GM12878 (cell line): ENCODE data around the gene CSNK2A1. TPM values are rescaled to one million over a fixed set of nuclear protein-coding genes. Genes with fewer than 3 reads are reported as not detected.

Source experiments
- ATAC-seq: fragments of 200-7000 bp; cut with Tn5 transposase; 3 replicates; pipeline ENCODE4 v1.9.1; 2020; ENCODE audit warnings: mild to moderate bottlenecking, moderate library complexity
- BruUV-seq: library from RNA; stranded (reverse); fragments of 400-500 nt; replicated peaks from 2 replicates; lab custom pipeline; 2021; lab: Mats Ljungman, UMichigan
- CTCF ChIA-PET: fragments of 300-600 bp; sonication (Branson Sonifier 250); formaldehyde crosslinking; extraction: SDS; loops from one replicate; lab custom pipeline; 2021; ENCODE audit warnings: inconsistent platforms; lab: Yijun Ruan, JAX
- POLR2A ChIA-PET: fragments of 350-600 bp; formaldehyde crosslinking; extraction: SDS; loops from one replicate; lab custom pipeline; 2021; ENCODE audit warnings: inconsistent platforms; lab: Charles Lee
- RAD21 ChIA-PET: fragments of 300-600 bp; sonication (Branson Sonifier 250); formaldehyde crosslinking; loops from one replicate; lab custom pipeline; 2023; ENCODE audit warnings: antibody characterized with exemption; ENCODE audit not compliant: unreplicated experiment; lab: Charles Lee
- SMC1A ChIA-PET: fragments of 300-600 bp; sonication (Branson Sonifier 250); formaldehyde crosslinking; loops from one replicate; lab custom pipeline; 2023; ENCODE audit not compliant: unreplicated experiment, uncharacterized antibody; lab: Charles Lee
- DNase-seq: peaks from one replicate; pipeline ENCODE4 v3.0.0-alpha.2; 2011; ENCODE audit warnings: low read depth, low spot score
- FAIRE-seq: peaks from 3 replicates; lab custom pipeline; 2011; peaks lifted over from hg19 to GRCh38; lab: Jason Lieb, UNC
- H2AFZ ChIP-seq: 2 replicates; pipeline ENCODE4 v1.6.0; 2011; ENCODE audit warnings: low read depth, low read length, control low read depth; ENCODE audit not compliant: control insufficient read depth
- H3K27ac ChIP-seq: 2 replicates; pipeline ENCODE4 v1.5.1; 2011; ENCODE audit warnings: control low read depth; ENCODE audit not compliant: control insufficient read depth, insufficient read depth
- H3K27me3 ChIP-seq, 2 experiments: replicated peaks in 1 of 2; 2 replicates each; pipeline versions ENCODE4 v1.6.0 to v1.6.1; 2011; ENCODE audit warnings: low read length in 1 of 2; ENCODE audit not compliant: control insufficient read depth in 2 of 2, insufficient read depth in 2 of 2
- H3K36me3 ChIP-seq, 2 experiments: 2 replicates each; pipeline ENCODE4 v1.5.1; 2011; ENCODE audit warnings: low read length in 1 of 2; ENCODE audit not compliant: control insufficient read depth in 2 of 2, insufficient read depth in 2 of 2
- H3K4me1 ChIP-seq: 2 replicates; pipeline ENCODE4 v1.6.1; 2011; ENCODE audit warnings: mild to moderate bottlenecking, low read length, moderate library complexity, mixed read lengths; ENCODE audit not compliant: control insufficient read depth, insufficient read depth
- H3K4me2 ChIP-seq: 2 replicates; pipeline ENCODE4 v1.6.0; 2011; ENCODE audit warnings: control low read depth; ENCODE audit not compliant: control insufficient read depth, insufficient read depth
- H3K4me3 ChIP-seq: fragments of 200-600 bp; sonication (generic); 2 replicates; pipeline ENCODE4 v1.5.1; 2016
- H3K79me2 ChIP-seq: 2 replicates; pipeline ENCODE4 v1.6.0; 2011; ENCODE audit warnings: low read length; ENCODE audit not compliant: control insufficient read depth, insufficient read depth
- H3K9ac ChIP-seq: 2 replicates; pipeline ENCODE4 v1.8.0; 2011; ENCODE audit warnings: low read length, control low read depth, mixed read lengths; ENCODE audit not compliant: control insufficient read depth, insufficient read depth
- H3K9me3 ChIP-seq: replicated peaks from 3 replicates; pipeline ENCODE4 v1.5.1; 2011; ENCODE audit warnings: mild to moderate bottlenecking, low read length; ENCODE audit not compliant: control insufficient read depth, insufficient read depth
- H4K20me1 ChIP-seq: 2 replicates; pipeline ENCODE4 v1.6.0; 2011; ENCODE audit not compliant: control insufficient read depth, insufficient read depth
- CHD4 ChIP-seq: fragments of 200-600 bp; sonication (generic); IDR thresholded peaks from 2 replicates; pipeline ENCODE4 v1.6.1; 2016; ENCODE audit warnings: mild to moderate bottlenecking
- ESRRA ChIP-seq: IDR thresholded peaks from 2 replicates; pipeline ENCODE4 v1.6.1; 2012; ENCODE audit warnings: mild to moderate bottlenecking, low read length, improper control_type of control experiment
- GATAD2B ChIP-seq: fragments of 450-650 bp; conservative IDR thresholded peaks from 2 replicates; pipeline ENCODE4 v1.6.1; 2017; ENCODE audit warnings: low read depth, mild to moderate bottlenecking, moderate library complexity
- MLLT1 ChIP-seq: fragments of 450-650 bp; IDR thresholded peaks from 2 replicates; pipeline ENCODE4 v1.6.1; 2016; ENCODE audit warnings: mild to moderate bottlenecking
- NR2C1 ChIP-seq: fragments of 450-650 bp; IDR thresholded peaks from 2 replicates; pipeline ENCODE4 v1.6.1; 2017; ENCODE audit warnings: antibody characterized with exemption, mild to moderate bottlenecking, moderate library complexity
- PML ChIP-seq: IDR thresholded peaks from 2 replicates; pipeline ENCODE4 v1.6.1; 2012; ENCODE audit warnings: low read length, inconsistent platforms
- RB1 ChIP-seq: fragments of 450-650 bp; formaldehyde crosslinking; IDR thresholded peaks from 2 replicates; pipeline ENCODE4 v1.6.1; 2017; ENCODE audit warnings: mild to moderate bottlenecking, borderline replicate concordance
- USF2 ChIP-seq: IDR thresholded peaks from 2 replicates; pipeline ENCODE4 v1.6.1; 2011; ENCODE audit warnings: low read depth, low read length, improper control_type of control experiment, borderline replicate concordance
- ZNF592 ChIP-seq: fragments of 450-650 bp; IDR thresholded peaks from 2 replicates; pipeline ENCODE4 v1.6.1; 2017; ENCODE audit warnings: mild to moderate bottlenecking, moderate library complexity
- WGBS: methylation state at CpG from one replicate; pipeline ENCODE4 v1.1.6; 2016; ENCODE audit warnings: low lambda C conversion rate; ENCODE audit not compliant: insufficient replicate concordance, insufficient coverage; ENCODE audit errors: missing lambda C conversion rate; 5-methylcytosine and 5-hydroxymethylcytosine counted together
- in situ Hi-C: fragments of 300-500 bp; cut with MboI; formaldehyde crosslinking; loops from 9 replicates; pipeline ENCODE4 v1.14.3; 2018; ENCODE audit warnings: mixed read lengths
- intact Hi-C: fragments of 100-400 bp; cut with micrococcal nuclease; formaldehyde crosslinking; loops from one replicate; pipeline ENCODE4 v1.14.2; 2022; ENCODE audit not compliant: unreplicated experiment
- polyA plus RNA-seq, 11 experiments: library from polyadenylated mRNA; depleted of rRNA in 4 of 11; unstranded in 6 of 11; stranded (reverse) in 5 of 11; fragments of >200 nt; fragmentation: Nextera tagmentation in 4 of 11; fragmentation: Illumina TruSeq in 1 of 11; extraction: Ambion mirVana in 4 of 11; extraction: Trizol in 1 of 11; gene quantifications; 1 replicate in 1 of 11; 2 replicates in 10 of 11; pipeline versions ENCODE4 v1.2.1 to v1.2.3, GENCODE V29; 2011 to 2016; ENCODE audit warnings: inconsistent platforms in 2 of 11, missing spikeins in 2 of 11, low read depth in 1 of 11
- total RNA-seq, 4 experiments: library from RNA; depleted of rRNA in 3 of 4; stranded (reverse); fragments of >200 nt in 3 of 4; fragmentation: Illumina TruSeq in 1 of 4; extraction: Trizol in 1 of 4; gene quantifications; 2 replicates each; pipeline versions ENCODE4 v1.2.1 to v1.2.3, GENCODE V29; 2013 to 2021

CSNK2A1 gene
- total and polyA plus RNA-seq, 10 of the 15 experiments (the other 5 are each of a cell fraction or from before 2014, with no cell fraction given), result 47.6 to 199 (median 95.0) TPM

GRCh38 chr20:555976-556385 lies 12.4 kb upstream of the CSNK2A1 start:
- no peak overlapping the region for H3K4me2 ChIP-seq
- no peak overlapping the region for H3K9ac ChIP-seq
- SMC1A ChIA-PET, result interaction anchor here (1.2 kb wide), 1 partner anchor 112 kb away, joined by 4 read pairs; no protein-coding TSS in a partner anchor
- no peak overlapping the region for H3K4me3 ChIP-seq
- BruUV-seq, result no TSS peak
- FAIRE-seq (no peak), DNase-seq (no peak), ATAC-seq (no peak)
- in situ Hi-C loops, result no loop called here
- H3K4me1 ChIP-seq, result no peaks in the 10 kb centered on the region
- POLR2A ChIA-PET, result interaction anchor here (0.6 kb wide), 1 partner anchor 96 kb away, joined by 4 read pairs; no protein-coding TSS in a partner anchor
- intact Hi-C loops, result no loop called here
- H2AFZ ChIP-seq, result no peak overlapping the region
- H3K36me3 ChIP-seq, result no peaks in the 10 kb centered on the region
- H3K27ac ChIP-seq, result no peak overlapping the region
- CTCF ChIA-PET, result interaction anchor here (1.0 to 1.5 kb wide), 2 partner anchors 90 to 183 kb away, joined by 3 to 7 read pairs; no protein-coding TSS in a partner anchor
- no peaks in the 10 kb centered on the region for H4K20me1 ChIP-seq
- 38% methylated on average over 6 of the region's 6 CpGs for WGBS
- no peaks in the 10 kb centered on the region for H3K9me3 ChIP-seq
- no peak for TF ChIP-seq GATAD2B
- RAD21 ChIA-PET, result no interaction called here
- no peaks in the 10 kb centered on the region for H3K79me2 ChIP-seq
- peaks cover 0 to under 1% of the 10 kb centered on the region in 2 experiments; a peak in 3 of 4 replicates for H3K27me3 ChIP-seq

GRCh38 chr20:550611-551010 lies 7.0 kb upstream of the CSNK2A1 start:
- BruUV-seq, result no TSS peak
- in situ Hi-C loops (no loop called here), intact Hi-C loops (no loop called here)
- Histone ChIP-seq H3K9me3 (no peaks in the 10 kb centered on the region), H2AFZ (no peak overlapping the region), H3K4me3 (no peak overlapping the region), H4K20me1 (no peaks in the 10 kb centered on the region), H3K4me2 (no peak overlapping the region), H3K4me1 (no peaks in the 10 kb centered on the region), H3K36me3 (no peaks in the 10 kb centered on the region), H3K27me3 (peaks cover 0 to 2% of the 10 kb centered on the region in 2 experiments; a peak in 2 of 4 replicates), H3K9ac (no peak overlapping the region), H3K79me2 (no peaks in the 10 kb centered on the region), H3K27ac (no peak overlapping the region)
- 41% methylated on average over 7 of the region's 7 CpGs for WGBS
- no peak for ATAC-seq
- SMC1A ChIA-PET, result interaction anchor here (1.1 to 1.2 kb wide), 2 partner anchors 10 to 13 kb away, joined by 4 to 5 read pairs; no protein-coding TSS in a partner anchor
- FAIRE-seq, result no peak
- DNase-seq, result no peak
- CTCF ChIA-PET, result interaction anchor here (1.5 kb wide), 1 partner anchor 12 kb away, joined by 4 read pairs; no protein-coding TSS in a partner anchor
- POLR2A ChIA-PET, result no interaction called here
- RAD21 ChIA-PET, result no interaction called here
- TF ChIP-seq MLLT1, result no peak
- no peak for TF ChIP-seq CHD4
- no peak for TF ChIP-seq ZNF592
- no peak for TF ChIP-seq ESRRA
- TF ChIP-seq USF2, result no peak
- no peak for TF ChIP-seq PML
- TF ChIP-seq RB1, result no peak
- TF ChIP-seq NR2C1, result no peak
